ENCODE measurements around the gene GNLY.

GNLY gene

GRCh38 chr2:85690932-85691331 lies 3.2 kb upstream of the GNLY start:
- no peak for DNase-seq

GRCh38 chr2:85692039-85692645 lies 2.0 kb upstream of the GNLY start:
- DNase-seq: no peak

- no peak for DNase-seq
These were observed 963 bp downstream of the GNLY start for GRCh38 chr2:85695121-85695520.

- no peak for DNase-seq
These were observed 1.8 kb downstream of the GNLY start for GRCh38 chr2:85695691-85696668.

GRCh38 chr2:85697096-85697495 lies 2.9 kb downstream of the GNLY start:
- DNase-seq: no peak

- DNase-seq: no peak
These were observed 3.6 kb downstream of the GNLY start for GRCh38 chr2:85697716-85698115.

- no peak for DNase-seq
These were observed 4.2 kb downstream of the GNLY start for GRCh38 chr2:85698184-85698879.

- no peak for DNase-seq
These were observed 4.7 kb downstream of the GNLY start for GRCh38 chr2:85698880-85699254.

- no peak for DNase-seq
These were observed 5.2 kb downstream of the GNLY start for GRCh38 chr2:85699325-85699724.

GRCh38 chr2:85702172-85702571 lies 8.0 kb downstream of the GNLY start:
- DNase-seq: no peak

GRCh38 chr2:85702800-85703199 lies 8.6 kb downstream of the GNLY start:
- no peak for DNase-seq

GRCh38 chr2:85703329-85703728 lies 9.2 kb downstream of the GNLY start:
- no peak for DNase-seq

- DNase-seq: no peak
These were observed 9.9 kb downstream of the GNLY start for GRCh38 chr2:85704038-85704437.

GRCh38 chr2:85704800-85705679 lies 10.9 kb downstream of the GNLY start:
- DNase-seq: no peak

- no peak for DNase-seq
These were observed 11.5 kb downstream of the GNLY start for GRCh38 chr2:85705680-85706039.

GRCh38 chr2:85706063-85706462 lies 11.9 kb downstream of the GNLY start:
- no peak for DNase-seq

GRCh38 chr2:85706599-85707296 lies 12.6 kb downstream of the GNLY start:
- DNase-seq: no peak

GRCh38 chr2:85707304-85707703 lies 13.1 kb downstream of the GNLY start:
- DNase-seq: peak; percentile 68 to 69

GRCh38 chr2:85708641-85709040 lies 14.5 kb downstream of the GNLY start:
- no peak for DNase-seq

- DNase-seq: no peak
These were observed 15.2 kb downstream of the GNLY start for GRCh38 chr2:85709401-85709811.

- DNase-seq: no peak
These were observed 16.8 kb downstream of the GNLY start for GRCh38 chr2:85710687-85711577.
